HFF-Myc (cell line): ENCODE results near the gene RHOBTB3.

Source experiments
- DNase-seq: peaks from one replicate; pipeline ENCODE4 v3.0.0-alpha.2; 2011; ENCODE audit warnings: low read depth; ENCODE audit errors: extremely low read depth
- H3K4me3 ChIP-seq: replicated peaks from 2 replicates; pipeline ENCODE4 v1.5.1; 2011; ENCODE audit warnings: low read depth, mild to moderate bottlenecking, control low read depth, low read length
- TF ChIP-seq, protein P1 (sequence below): IDR thresholded peaks from 2 replicates; pipeline ENCODE4 v1.5.1; 2012; ENCODE audit warnings: mild to moderate bottlenecking, low read depth, low read length, control low read depth; ENCODE audit errors: missing control alignments

Gene RHOBTB3

GRCh38 chr5:95841914-95842812 is 111.0 kb downstream of the RHOBTB3 start:
- TF ChIP-seq, protein P1, sequence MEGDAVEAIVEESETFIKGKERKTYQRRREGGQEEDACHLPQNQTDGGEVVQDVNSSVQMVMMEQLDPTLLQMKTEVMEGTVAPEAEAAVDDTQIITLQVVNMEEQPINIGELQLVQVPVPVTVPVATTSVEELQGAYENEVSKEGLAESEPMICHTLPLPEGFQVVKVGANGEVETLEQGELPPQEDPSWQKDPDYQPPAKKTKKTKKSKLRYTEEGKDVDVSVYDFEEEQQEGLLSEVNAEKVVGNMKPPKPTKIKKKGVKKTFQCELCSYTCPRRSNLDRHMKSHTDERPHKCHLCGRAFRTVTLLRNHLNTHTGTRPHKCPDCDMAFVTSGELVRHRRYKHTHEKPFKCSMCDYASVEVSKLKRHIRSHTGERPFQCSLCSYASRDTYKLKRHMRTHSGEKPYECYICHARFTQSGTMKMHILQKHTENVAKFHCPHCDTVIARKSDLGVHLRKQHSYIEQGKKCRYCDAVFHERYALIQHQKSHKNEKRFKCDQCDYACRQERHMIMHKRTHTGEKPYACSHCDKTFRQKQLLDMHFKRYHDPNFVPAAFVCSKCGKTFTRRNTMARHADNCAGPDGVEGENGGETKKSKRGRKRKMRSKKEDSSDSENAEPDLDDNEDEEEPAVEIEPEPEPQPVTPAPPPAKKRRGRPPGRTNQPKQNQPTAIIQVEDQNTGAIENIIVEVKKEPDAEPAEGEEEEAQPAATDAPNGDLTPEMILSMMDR: no peak
- no peak for DNase-seq

DNA sequence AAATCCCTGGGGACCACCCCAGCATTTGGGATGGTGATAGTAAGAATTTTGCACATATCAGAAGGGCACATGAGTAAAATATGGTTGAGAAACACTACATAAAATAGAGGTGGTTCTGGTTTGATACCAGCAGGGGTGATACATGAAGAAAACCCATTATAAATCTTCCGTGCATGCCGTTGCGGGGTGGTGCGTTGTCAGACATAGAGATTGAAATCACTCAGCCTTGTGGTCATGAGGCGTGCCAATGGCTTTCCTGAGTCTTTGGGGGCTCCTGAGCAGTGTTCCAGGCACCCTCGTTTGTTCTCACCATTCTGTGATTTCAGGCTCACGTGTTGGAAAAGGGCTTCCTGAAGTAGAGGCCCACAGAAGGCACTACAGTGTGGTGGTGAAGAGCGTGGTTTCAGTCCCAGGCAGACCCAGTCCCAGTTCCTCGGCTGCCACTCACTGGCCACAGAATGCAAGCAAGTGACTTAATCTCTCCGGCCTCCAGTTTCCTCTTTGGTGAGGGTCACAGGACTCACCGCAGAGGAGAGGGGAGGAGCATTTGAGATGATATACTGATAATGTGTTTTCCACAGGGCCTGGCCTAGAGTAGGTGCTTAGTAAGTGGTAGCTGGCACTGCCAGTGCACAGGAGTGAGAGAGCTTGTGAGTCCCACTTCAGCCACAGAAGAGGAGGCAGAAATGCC is 111.9 kb downstream of the RHOBTB3 start:
- TF ChIP-seq, protein P1: no peak
- DNase-seq: no peak
- H3K4me3 ChIP-seq: no peak overlapping the region

More at GRCh38 chr5:95841914-95842812, 111.0 kb downstream of the RHOBTB3 start:
- H3K4me3 ChIP-seq: no peak overlapping the region

GRCh38 chr5:95843733-95844223 is 112.6 kb downstream of the RHOBTB3 start:
- TF ChIP-seq, protein P1: no peak
- DNase-seq: no peak
- H3K4me3 ChIP-seq: no peak overlapping the region

DNA sequence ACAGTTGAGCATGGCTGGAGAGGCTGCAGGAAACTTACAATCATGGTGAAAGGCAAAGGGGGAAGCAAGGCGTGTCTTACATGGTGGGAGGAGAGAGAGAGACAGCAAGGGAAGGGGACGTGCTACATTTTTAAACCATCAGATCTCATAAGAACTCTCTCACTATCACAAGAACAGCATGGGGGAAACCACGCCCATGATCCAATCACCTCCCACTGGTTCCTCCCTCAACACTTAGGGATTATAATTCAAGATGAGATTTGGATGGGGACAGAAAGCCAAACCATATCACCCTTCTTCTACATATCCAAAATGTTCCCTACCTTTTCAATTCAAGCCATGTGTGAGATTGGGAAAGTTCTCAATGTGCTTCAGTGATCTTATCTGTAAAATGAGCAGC is 114.3 kb downstream of the RHOBTB3 start:
- TF ChIP-seq, protein P1: no peak
- DNase-seq: no peak
- H3K4me3 ChIP-seq: no peak overlapping the region
